K562 (cell line): ENCODE results near the gene APLP1. TPM values are rescaled to one million over a fixed set of nuclear protein-coding genes. Genes with fewer than 3 reads are reported as not detected.

Experiments
- ATF7 ChIP-seq: fragments of 450-650 bp; IDR thresholded peaks from 2 replicates; pipeline ENCODE4 v1.7.1; 2014; ENCODE audit warnings: mild to moderate bottlenecking, moderate library complexity
- CEBPB ChIP-seq: fragments of 450-650 bp; IDR thresholded peaks from 2 replicates; pipeline ENCODE4 v1.6.1; 2016; ENCODE audit warnings: missing genetic modification characterization, missing compliant biosample characterization
- HBP1 ChIP-seq: fragments of 450-650 bp; formaldehyde crosslinking; IDR thresholded peaks from 2 replicates; pipeline ENCODE4 v1.4.0; 2022; ENCODE audit warnings: missing genetic modification characterization
- HINFP ChIP-seq: fragments of 450-650 bp; conservative IDR thresholded peaks from 2 replicates; pipeline ENCODE4 v1.6.1; 2016; ENCODE audit warnings: missing genetic modification characterization, low read depth, mild to moderate bottlenecking, control low read depth, missing compliant biosample characterization
- HNRNPH1 ChIP-seq: fragments of 200-400 bp; formaldehyde crosslinking; optimal IDR thresholded peaks from 2 replicates; pipeline ENCODE3; 2017; ENCODE audit warnings: low read depth, mild to moderate bottlenecking, low read length, moderate library complexity
- HNRNPL ChIP-seq: fragments of 200-400 bp; formaldehyde crosslinking; IDR thresholded peaks from 2 replicates; pipeline ENCODE4 v1.6.1; 2017; ENCODE audit warnings: low read depth, mild to moderate bottlenecking, low read length
- MITF ChIP-seq: IDR thresholded peaks from 2 replicates; pipeline ENCODE4 v1.6.1; 2014; ENCODE audit warnings: antibody characterized with exemption
- MTF1 ChIP-seq: fragments of 250-450 bp; sonication (Bioruptor Pico); IDR thresholded peaks from 2 replicates; pipeline ENCODE4 v1.9.0; 2021; ENCODE audit warnings: moderate library complexity, mild to moderate bottlenecking, inconsistent platforms, borderline replicate concordance
- NFATC3 ChIP-seq: fragments of 450-650 bp; IDR thresholded peaks from 2 replicates; pipeline ENCODE4 v1.6.1; 2017; ENCODE audit warnings: mild to moderate bottlenecking
- NONO ChIP-seq, 2 experiments: fragments of 200-400 bp in 1 of 2; fragments of 450-650 bp in 1 of 2; formaldehyde crosslinking in 1 of 2; IDR thresholded peaks; 2 replicates each; pipeline ENCODE4 v1.6.1; 2017; ENCODE audit warnings: low read depth in 2 of 2, mild to moderate bottlenecking in 2 of 2, moderate library complexity in 2 of 2, low read length in 1 of 2
- POU5F1 ChIP-seq: fragments of 150-350 bp; IDR thresholded peaks from 2 replicates; pipeline ENCODE4 v1.6.1; 2014; ENCODE audit warnings: borderline replicate concordance, low read length, low read depth, mild to moderate bottlenecking; ENCODE audit not compliant: partially characterized antibody
- SAP30 ChIP-seq: fragments of 200-600 bp; sonication (generic); IDR thresholded peaks from 2 replicates; pipeline ENCODE4 v1.6.1; 2012; ENCODE audit warnings: borderline replicate concordance, low read depth, mild to moderate bottlenecking, moderate library complexity, low read length, control low read depth, inconsistent platforms; ENCODE audit not compliant: insufficient read depth, poor library complexity, severe bottlenecking
- TRIM24 ChIP-seq, 2 experiments: fragments of 450-650 bp; IDR thresholded peaks; 2 replicates each; pipeline ENCODE4 v1.6.1; 2016
- XRCC4 ChIP-seq: IDR thresholded peaks from one replicate; pipeline ENCODE4 v1.6.1; 2011; ENCODE audit not compliant: insufficient read depth, insufficient read length; ENCODE audit errors: extremely low read depth
- XRCC5 ChIP-seq: fragments of 200-400 bp; formaldehyde crosslinking; IDR thresholded peaks from 2 replicates; pipeline ENCODE4 v1.6.1; 2017; ENCODE audit warnings: low read depth, mild to moderate bottlenecking, low read length
- YBX1 ChIP-seq: fragments of 450-650 bp; IDR thresholded peaks from 2 replicates; pipeline ENCODE4 v1.7.1; 2016; ENCODE audit warnings: mild to moderate bottlenecking
- ZNF121 ChIP-seq: sonication (generic); formaldehyde crosslinking; conservative IDR thresholded peaks from 2 replicates; pipeline ENCODE4 v1.8.0; 2022; ENCODE audit warnings: missing genetic modification reagents
- ZNF224 ChIP-seq: sonication (generic); formaldehyde crosslinking; IDR thresholded peaks from 2 replicates; pipeline ENCODE4 v1.8.0; 2022; ENCODE audit warnings: mild to moderate bottlenecking, missing genetic modification reagents
- polyA plus RNA-seq, 8 experiments: library from polyadenylated mRNA; depleted of rRNA in 4 of 8; stranded (reverse) in 5 of 8; unstranded in 3 of 8; fragments of >200 nt; fragmentation: Nextera tagmentation in 2 of 8; fragmentation: Illumina TruSeq in 1 of 8; extraction: Ambion mirVana in 2 of 8; extraction: Trizol in 1 of 8; gene quantifications; 2 replicates each; pipeline versions ENCODE4 v1.2.1 to v1.2.3, GENCODE V29; 2011 to 2014; ENCODE audit warnings: inconsistent platforms in 1 of 8, missing spikeins in 1 of 8
- total RNA-seq, 7 experiments: library from RNA; depleted of rRNA in 6 of 7; stranded (reverse); fragments of >200 nt in 6 of 7; fragmentation: Illumina TruSeq in 2 of 7; extraction: Trizol in 2 of 7; gene quantifications; 2 replicates each; pipeline versions ENCODE4 v1.2.1 to v1.2.3, GENCODE V29; 2011 to 2021; ENCODE audit warnings: low replicate concordance in 1 of 7
- TF ChIP-seq, protein P1 (sequence below): sonication (generic); formaldehyde crosslinking; IDR thresholded peaks from 2 replicates; pipeline ENCODE4 v1.8.1; 2023; ENCODE audit warnings: mild to moderate bottlenecking, missing genetic modification reagents

Gene APLP1
- total and polyA plus RNA-seq, 9 of the 15 experiments (the other 6 are each of a cell fraction or from before 2014, with no cell fraction given), result 0.69 to 9.9 (median 4.7) TPM

- TF ChIP-seq, protein P1, sequence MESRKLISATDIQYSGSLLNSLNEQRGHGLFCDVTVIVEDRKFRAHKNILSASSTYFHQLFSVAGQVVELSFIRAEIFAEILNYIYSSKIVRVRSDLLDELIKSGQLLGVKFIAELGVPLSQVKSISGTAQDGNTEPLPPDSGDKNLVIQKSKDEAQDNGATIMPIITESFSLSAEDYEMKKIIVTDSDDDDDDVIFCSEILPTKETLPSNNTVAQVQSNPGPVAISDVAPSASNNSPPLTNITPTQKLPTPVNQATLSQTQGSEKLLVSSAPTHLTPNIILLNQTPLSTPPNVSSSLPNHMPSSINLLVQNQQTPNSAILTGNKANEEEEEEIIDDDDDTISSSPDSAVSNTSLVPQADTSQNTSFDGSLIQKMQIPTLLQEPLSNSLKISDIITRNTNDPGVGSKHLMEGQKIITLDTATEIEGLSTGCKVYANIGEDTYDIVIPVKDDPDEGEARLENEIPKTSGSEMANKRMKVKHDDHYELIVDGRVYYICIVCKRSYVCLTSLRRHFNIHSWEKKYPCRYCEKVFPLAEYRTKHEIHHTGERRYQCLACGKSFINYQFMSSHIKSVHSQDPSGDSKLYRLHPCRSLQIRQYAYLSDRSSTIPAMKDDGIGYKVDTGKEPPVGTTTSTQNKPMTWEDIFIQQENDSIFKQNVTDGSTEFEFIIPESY (CRISPR knock-in tag), result no peak
- TF ChIP-seq NFATC3 (no peak), HNRNPH1 (no peak), HNRNPL (no peak), HBP1 (CRISPR knock-in tag) (0 out of 2 replicates have a peak, but pooled peaks have one; percentile 13), XRCC4 (no peak), TRIM24 (IDR thresholded peaks at IDR 0.05) (peak; percentile 56 to 74; a peak in 3 of 4 replicates), ATF7 (peak; percentile 91), NONO (IDR thresholded peaks at IDR 0.05; ENCODE audit: low read depth in 2 of 2, low read length in 1 of 2) (no peak), ZNF224 (no peak), MTF1 (CRISPR knock-in tag) (no peak), YBX1 (no peak), SAP30 (no peak), XRCC5 (no peak), POU5F1 (no peak), HINFP (tag) (peak; percentile 34; the same call in 1 of the 2 replicates), ZNF121 (no peak), MITF (peak; percentile 79), CEBPB (tag) (peak; percentile 97)
Observed at GRCh38 chr19:35845215-35846037, 22.9 kb upstream of the APLP1 start (continued).
